Measurements from ENCODE around the gene VMP1.
"Not testable (repeated sequence)": the region's sequence is repeated elsewhere in the genome, so short reads cannot be mapped to it uniquely, and the experiment has no call there.

VMP1 gene

DNA sequence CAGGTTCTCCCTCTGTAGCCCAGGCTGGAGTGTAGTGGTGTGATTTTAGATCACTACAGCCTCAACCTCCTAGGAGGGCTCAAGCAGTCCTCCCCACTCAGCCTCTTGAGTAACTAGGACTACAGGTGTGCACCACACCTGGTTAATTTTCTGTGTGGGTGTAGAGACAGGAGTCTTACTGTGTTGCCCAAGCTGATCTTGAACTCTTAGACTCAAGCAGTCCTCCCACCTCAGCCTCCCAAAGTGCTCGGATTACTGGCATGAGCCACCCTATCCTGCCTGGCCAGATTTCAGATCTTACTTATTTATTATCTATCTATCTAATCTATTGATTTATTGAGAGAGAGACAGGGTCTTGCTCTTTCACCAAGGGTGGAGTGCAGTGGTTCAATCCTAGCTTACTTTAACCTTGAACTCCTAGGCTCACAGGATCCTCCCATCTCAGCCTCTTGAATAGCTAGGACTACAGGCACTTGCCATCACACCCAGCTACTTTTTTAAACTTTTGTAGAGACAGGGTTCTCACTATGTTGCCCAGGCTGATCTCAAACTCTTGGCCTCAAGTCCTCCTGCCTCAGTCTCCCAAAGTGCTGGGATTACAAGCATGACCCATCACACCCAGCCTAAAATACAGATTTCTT lies 123.5 kb downstream of the VMP1 start:
- TF ChIP-seq CTCF (IDR thresholded peaks at IDR 0.05; ENCODE audit: extremely low read depth, missing control alignments) = no peak
- DNase-seq (ENCODE audit: low spot score) = no peak

DNA sequence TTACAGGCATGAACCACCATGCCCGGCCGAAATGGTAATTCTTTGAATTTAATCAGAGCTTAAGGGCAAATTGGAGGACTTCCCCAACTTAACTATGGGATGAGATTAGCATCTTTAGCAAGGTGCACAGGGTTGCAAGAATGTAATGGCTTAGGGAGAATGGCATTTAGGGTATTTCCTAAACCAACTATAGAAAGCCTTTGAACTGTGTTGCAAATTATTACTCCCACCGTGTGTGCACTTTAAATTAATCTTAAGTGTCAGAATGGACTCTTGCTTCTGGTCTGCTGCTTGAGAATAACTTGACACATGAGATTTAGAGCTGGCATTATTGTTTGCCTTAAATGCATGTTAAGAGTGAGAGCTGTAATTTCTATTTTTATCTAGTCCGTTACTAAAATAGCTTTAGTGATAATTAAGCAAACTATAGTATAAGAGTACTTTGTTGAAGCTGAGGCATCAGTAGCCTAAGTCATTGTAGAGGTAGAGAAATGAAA lies 125.5 kb downstream of the VMP1 start:
- TF ChIP-seq CTCF (IDR thresholded peaks at IDR 0.05; ENCODE audit: extremely low read depth, missing control alignments) = no peak
- DNase-seq (ENCODE audit: low spot score) = no peak

DNA sequence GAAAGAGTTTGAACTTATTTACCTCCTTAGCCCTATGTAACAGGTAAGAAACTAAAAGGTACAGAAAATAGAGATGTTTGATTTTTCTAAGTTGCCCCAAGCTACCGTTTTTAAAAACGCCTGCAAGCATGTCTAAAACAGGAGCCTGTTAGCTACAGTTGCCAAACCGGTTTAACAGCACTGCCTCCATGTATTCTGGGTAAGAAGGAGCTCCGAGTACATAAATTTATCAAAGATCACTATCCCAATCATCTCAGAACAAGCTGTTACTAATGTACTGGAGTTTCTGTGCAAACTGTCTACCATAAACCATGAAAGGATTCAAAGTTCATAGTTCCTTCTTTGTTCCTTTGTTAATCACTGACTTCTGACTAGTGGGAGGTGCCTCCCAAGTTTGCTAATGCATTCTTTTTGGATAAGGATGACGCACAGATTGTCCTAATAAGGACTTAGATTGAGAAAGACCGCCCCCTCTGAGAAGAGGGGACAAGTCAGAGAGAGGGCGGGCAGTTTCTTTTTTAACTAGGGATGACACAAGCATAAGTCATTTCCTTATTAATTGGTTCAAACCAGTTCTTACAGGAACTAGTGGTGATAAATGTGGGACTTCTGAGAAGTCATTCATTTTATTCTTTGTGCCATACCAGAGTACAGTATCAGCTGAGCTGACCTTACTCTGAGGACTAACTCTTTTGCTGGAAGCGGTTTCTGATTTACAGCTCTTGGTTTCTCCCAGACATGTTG lies 130.0 kb downstream of the VMP1 start:
- DNase-seq (ENCODE audit: low spot score) = peak; percentile 66
- TF ChIP-seq CTCF (IDR thresholded peaks at IDR 0.05; ENCODE audit: extremely low read depth, missing control alignments) = no peak

- no peak for DNase-seq (ENCODE audit: low spot score)
- no peak for TF ChIP-seq CTCF (IDR thresholded peaks at IDR 0.05; ENCODE audit: extremely low read depth, missing control alignments)
These were observed 130.8 kb downstream of the VMP1 start for GRCh38 chr17:59838052-59838916.

DNA sequence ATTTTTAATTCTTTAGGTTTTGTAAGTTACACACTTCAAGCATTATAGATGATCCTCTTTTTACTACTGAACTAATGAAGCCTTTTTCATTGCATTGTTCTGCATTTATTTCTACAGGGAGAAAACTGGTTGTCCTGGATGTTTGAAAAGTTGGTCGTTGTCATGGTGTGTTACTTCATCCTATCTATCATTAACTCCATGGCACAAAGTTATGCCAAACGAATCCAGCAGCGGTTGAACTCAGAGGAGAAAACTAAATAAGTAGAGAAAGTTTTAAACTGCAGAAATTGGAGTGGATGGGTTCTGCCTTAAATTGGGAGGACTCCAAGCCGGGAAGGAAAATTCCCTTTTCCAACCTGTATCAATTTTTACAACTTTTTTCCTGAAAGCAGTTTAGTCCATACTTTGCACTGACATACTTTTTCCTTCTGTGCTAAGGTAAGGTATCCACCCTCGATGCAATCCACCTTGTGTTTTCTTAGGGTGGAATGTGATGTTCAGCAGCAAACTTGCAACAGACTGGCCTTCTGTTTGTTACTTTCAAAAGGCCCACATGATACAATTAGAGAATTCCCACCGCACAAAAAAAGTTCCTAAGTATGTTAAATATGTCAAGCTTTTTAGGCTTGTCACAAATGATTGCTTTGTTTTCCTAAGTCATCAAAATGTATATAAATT lies 132.3 kb downstream of the VMP1 start:
- no peak for DNase-seq (ENCODE audit: low spot score)
- no peak for TF ChIP-seq CTCF (IDR thresholded peaks at IDR 0.05; ENCODE audit: extremely low read depth, missing control alignments)

GRCh38 chr17:59840329-59841090 lies 133.1 kb downstream of the VMP1 start:
- no peak for DNase-seq (ENCODE audit: low spot score)
- TF ChIP-seq CTCF (IDR thresholded peaks at IDR 0.05; ENCODE audit: extremely low read depth, missing control alignments) = no peak

GRCh38 chr17:59841091-59841881 lies 133.8 kb downstream of the VMP1 start:
- DNase-seq (ENCODE audit: low spot score) = not testable (repeated sequence)

DNA sequence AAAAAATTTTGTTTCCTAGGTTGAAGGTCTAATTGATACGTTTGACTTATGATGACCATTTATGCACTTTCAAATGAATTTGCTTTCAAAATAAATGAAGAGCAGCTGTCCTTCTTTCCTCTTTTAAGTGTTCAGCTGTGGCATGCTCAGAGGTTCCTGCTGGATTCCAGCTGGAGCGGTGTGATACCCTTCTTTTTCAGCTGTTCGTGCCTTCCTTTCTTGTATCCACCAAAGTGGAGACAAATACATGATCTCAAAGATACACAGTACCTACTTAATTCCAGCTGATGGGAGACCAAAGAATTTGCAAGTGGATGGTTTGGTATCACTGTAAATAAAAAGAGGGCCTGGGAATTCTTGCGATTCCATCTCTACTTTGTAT lies 134.4 kb downstream of the VMP1 start:
- not testable (repeated sequence) for DNase-seq (ENCODE audit: low spot score)
